Measurements from ENCODE around the gene MIOX. TPM values are rescaled to one million over a fixed set of nuclear protein-coding genes. Genes with fewer than 3 reads are reported as not detected.

Gene MIOX
- total RNA-seq, 1 donor from 2014 or later = not detected

- no peak for TF ChIP-seq CTCF (IDR thresholded peaks at IDR 0.05)
- no peaks in the 10 kb centered on the region for H3K36me3 ChIP-seq
- intact Hi-C loops (cut with DNase I) = no loop called here
- ATAC-seq (no peak), DNase-seq (no peak)
- peaks cover 32% of the 10 kb centered on the region for H3K27me3 ChIP-seq (ENCODE audit: low read depth)
- H3K27ac ChIP-seq = no peak overlapping the region
- H3K9me3 ChIP-seq = no peaks in the 10 kb centered on the region
- peaks cover 5% of the 10 kb centered on the region for H3K4me1 ChIP-seq
- H3K4me3 ChIP-seq = no peak overlapping the region
Measured at GRCh38 chr22:50487290-50488005, 789 bp downstream of the MIOX start.

DNA sequence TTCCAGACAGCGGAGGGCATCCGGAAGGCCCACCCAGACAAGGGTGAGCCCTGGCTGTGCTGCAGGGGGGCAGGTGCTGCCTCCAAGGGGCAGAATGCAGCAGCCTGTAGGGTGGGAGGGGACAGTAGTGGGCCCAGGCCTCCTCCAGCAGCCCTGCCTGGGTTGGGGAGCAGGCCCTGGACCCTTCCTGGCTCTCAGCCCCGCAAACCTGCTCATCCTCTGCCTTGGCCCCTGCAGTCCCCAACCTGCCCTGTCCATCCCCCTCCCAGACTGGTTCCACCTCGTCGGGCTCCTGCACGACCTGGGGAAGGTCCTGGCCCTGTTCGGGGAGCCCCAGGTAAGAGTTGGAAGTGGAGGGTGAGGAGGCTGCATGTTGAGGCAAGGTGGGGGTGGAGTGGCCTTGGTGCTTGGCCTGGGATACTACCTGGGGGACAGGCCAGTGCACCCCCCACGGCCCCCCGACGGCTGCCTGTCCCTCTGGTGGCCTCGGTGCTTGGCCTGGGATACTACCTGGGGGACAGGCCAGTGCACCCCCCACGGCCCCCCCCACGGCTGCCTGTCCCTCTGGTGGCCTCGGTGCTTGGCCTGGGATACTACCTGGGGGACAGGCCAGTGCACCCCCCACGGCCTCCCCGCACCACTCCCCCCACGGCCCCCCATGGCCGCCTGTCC lies 1.5 kb downstream of the MIOX start:
- ATAC-seq = no peak
- Histone ChIP-seq H3K4me3 (no peak overlapping the region), H3K27ac (no peak overlapping the region), H3K4me1 (no peaks in the 10 kb centered on the region), H3K9me3 (no peaks in the 10 kb centered on the region), H3K36me3 (no peaks in the 10 kb centered on the region), H3K27me3 (ENCODE audit: low read depth) (peaks cover 26% of the 10 kb centered on the region)
- intact Hi-C loops (cut with DNase I) = no loop called here
- TF ChIP-seq CTCF (IDR thresholded peaks at IDR 0.05) = no peak
- no peak for DNase-seq

DNA sequence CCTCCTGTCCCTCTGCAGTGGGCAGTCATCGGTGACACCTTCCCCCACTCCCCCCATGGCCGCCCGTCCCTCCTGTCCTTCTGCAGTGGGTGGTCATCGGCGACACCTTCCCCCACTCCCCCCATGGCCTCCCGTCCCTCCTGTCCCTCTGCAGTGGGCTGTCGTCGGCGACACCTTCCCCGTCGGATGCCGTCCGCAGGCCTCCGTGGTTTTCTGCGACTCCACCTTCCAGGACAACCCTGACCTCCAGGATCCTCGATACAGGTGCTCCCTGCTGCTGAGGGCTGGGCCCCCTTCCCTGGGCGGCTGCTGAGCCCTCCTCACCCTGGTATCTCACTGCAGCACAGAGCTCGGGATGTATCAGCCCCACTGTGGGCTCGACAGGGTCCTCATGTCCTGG lies 2.2 kb downstream of the MIOX start:
- no peak for TF ChIP-seq CTCF (IDR thresholded peaks at IDR 0.05)
- intact Hi-C loops (cut with DNase I) = no loop called here
- DNase-seq = no peak
- Histone ChIP-seq H3K36me3 (no peaks in the 10 kb centered on the region), H3K27me3 (ENCODE audit: low read depth) (peaks cover 18% of the 10 kb centered on the region), H3K9me3 (no peaks in the 10 kb centered on the region), H3K27ac (no peak overlapping the region), H3K4me1 (no peaks in the 10 kb centered on the region), H3K4me3 (no peak overlapping the region)
- no peak for ATAC-seq

- Histone ChIP-seq H3K27ac (no peak overlapping the region), H3K36me3 (no peaks in the 10 kb centered on the region), H3K9me3 (no peaks in the 10 kb centered on the region), H3K4me3 (no peak overlapping the region), H3K27me3 (ENCODE audit: low read depth) (peaks cover 12% of the 10 kb centered on the region), H3K4me1 (no peaks in the 10 kb centered on the region)
- no peak for DNase-seq
- no peak for TF ChIP-seq CTCF (IDR thresholded peaks at IDR 0.05)
- ATAC-seq = no peak
- intact Hi-C loops (cut with DNase I) = no loop called here
Measured at GRCh38 chr22:50489363-50490243, 2.9 kb downstream of the MIOX start.

DNA sequence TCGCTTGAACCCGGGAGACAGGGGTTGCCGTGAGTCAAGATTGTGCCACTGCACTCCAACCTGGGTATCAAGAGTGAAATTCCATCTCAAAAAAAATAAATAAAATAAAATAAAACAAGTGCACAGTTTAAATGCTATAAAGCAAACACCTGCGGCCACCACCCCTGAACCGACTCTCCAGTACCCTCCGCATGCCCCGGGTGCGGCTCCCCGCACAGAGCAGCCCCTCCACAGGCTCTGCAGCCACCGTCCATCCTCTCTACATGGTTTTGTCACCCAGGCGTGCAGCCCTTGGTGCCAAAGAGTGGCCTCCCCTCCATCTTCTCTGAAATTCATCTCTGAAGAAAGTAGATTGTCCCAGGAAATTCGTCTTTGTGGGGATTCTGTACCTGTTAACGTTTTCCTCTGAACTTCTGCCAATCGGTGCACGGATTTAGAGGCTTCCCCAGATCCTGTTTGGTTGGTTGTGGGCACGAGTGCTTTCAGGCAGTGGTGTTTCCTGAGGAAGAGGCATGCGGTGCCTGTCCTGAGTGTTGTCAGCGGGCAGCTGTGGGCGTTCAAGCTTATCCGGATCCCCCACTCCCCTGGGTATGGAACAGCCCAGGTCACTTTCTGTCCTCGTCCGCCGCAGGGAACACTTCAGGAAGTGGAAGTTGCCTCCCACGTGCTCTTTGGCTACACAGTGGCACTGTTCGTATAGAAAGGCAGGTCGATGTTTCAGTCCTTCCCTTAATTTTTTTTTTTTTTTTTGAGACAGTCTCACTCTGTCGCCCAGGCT lies 4.1 kb downstream of the MIOX start:
- ATAC-seq (peak; percentile 34 to 49), DNase-seq (peak; percentile 67)
- H3K36me3 ChIP-seq = no peaks in the 10 kb centered on the region
- intact Hi-C loops (cut with DNase I) = no loop called here
- H3K4me1 ChIP-seq = no peaks in the 10 kb centered on the region
- H3K27ac ChIP-seq = no peak overlapping the region
- TF ChIP-seq CTCF (IDR thresholded peaks at IDR 0.05) = no peak
- H3K4me3 ChIP-seq = no peak overlapping the region
- peaks cover 12% of the 10 kb centered on the region for H3K27me3 ChIP-seq (ENCODE audit: low read depth)
- H3K9me3 ChIP-seq = no peaks in the 10 kb centered on the region

Measured in lower lobe of right lung (tissue), 2 donors.